MM.1S (cell line): ENCODE data around the gene SPEM3.

Source experiments
- DNase-seq: peaks from one replicate; pipeline ENCODE4 v3.0.0-alpha.2; 2015
- H2AFZ ChIP-seq: fragments of 300-600 bp; sonication (generic); 2 replicates; pipeline ENCODE4 v1.6.0; 2016; ENCODE audit warnings: antibody characterized with exemption, low read length
- H3F3A ChIP-seq: fragments of 300-600 bp; sonication (generic); 2 replicates; pipeline ENCODE4 v1.6.1; 2016; ENCODE audit warnings: mild to moderate bottlenecking, antibody characterized with exemption, low read length, moderate library complexity, mixed read lengths; ENCODE audit not compliant: insufficient read depth
- H3K27ac ChIP-seq: fragments of 300-600 bp; sonication (generic); 2 replicates; pipeline ENCODE4 v1.5.1; 2016; ENCODE audit warnings: mild to moderate bottlenecking, low read length
- H3K27me3 ChIP-seq: fragments of 300-600 bp; sonication (generic); replicated peaks from 2 replicates; pipeline ENCODE4 v1.6.0; 2016; ENCODE audit warnings: low read length; ENCODE audit not compliant: insufficient read depth
- H3K36me3 ChIP-seq: fragments of 300-600 bp; sonication (generic); replicated peaks from 2 replicates; pipeline ENCODE4 v1.6.1; 2016; ENCODE audit warnings: mild to moderate bottlenecking, low read length, mixed read lengths; ENCODE audit not compliant: insufficient read depth
- H3K4me1 ChIP-seq: fragments of 300-600 bp; sonication (generic); 2 replicates; pipeline ENCODE4 v1.6.1; 2016; ENCODE audit warnings: low read length, mixed read lengths
- H3K4me2 ChIP-seq: fragments of 300-600 bp; sonication (generic); 2 replicates; pipeline ENCODE4 v1.6.0; 2016; ENCODE audit warnings: low read depth, low read length
- H3K4me3 ChIP-seq: fragments of 300-600 bp; sonication (generic); 2 replicates; pipeline ENCODE4 v1.5.1; 2016; ENCODE audit warnings: low read length, mixed read lengths
- H3K79me2 ChIP-seq: fragments of 300-600 bp; sonication (generic); 2 replicates; pipeline ENCODE4 v1.6.1; 2016; ENCODE audit warnings: mixed run types, low read length, mixed read lengths
- H3K9ac ChIP-seq: fragments of 300-600 bp; sonication (generic); 2 replicates; pipeline ENCODE4 v1.6.1; 2016; ENCODE audit warnings: low read length, mixed read lengths
- H3K9me2 ChIP-seq: fragments of 300-600 bp; sonication (generic); replicated peaks from 2 replicates; pipeline ENCODE4 v1.6.1; 2016; ENCODE audit warnings: mild to moderate bottlenecking, low read length, mixed read lengths; ENCODE audit not compliant: insufficient read depth
- H3K9me3 ChIP-seq: fragments of 300-600 bp; sonication (generic); replicated peaks from 2 replicates; pipeline ENCODE4 v1.6.1; 2016; ENCODE audit warnings: mild to moderate bottlenecking, low read length, mixed read lengths; ENCODE audit not compliant: insufficient read depth
- H4K20me1 ChIP-seq: fragments of 300-600 bp; sonication (generic); 2 replicates; pipeline ENCODE4 v1.6.1; 2016; ENCODE audit warnings: mild to moderate bottlenecking, low read length, moderate library complexity, mixed read lengths; ENCODE audit not compliant: insufficient read depth
- CTCF ChIP-seq: fragments of 300-600 bp; sonication (generic); IDR thresholded peaks from 2 replicates; pipeline ENCODE4 v1.5.1; 2016; ENCODE audit warnings: antibody characterized with exemption, low read length, mixed read lengths
- EZH2 ChIP-seq: fragments of 300-600 bp; sonication (generic); optimal IDR thresholded peaks from 2 replicates; pipeline ENCODE3; 2017; ENCODE audit warnings: low read depth, mild to moderate bottlenecking, antibody characterized with exemption, low read length, mixed read lengths
- EZH2phosphoT487 ChIP-seq: fragments of 300-600 bp; sonication (generic); IDR thresholded peaks from 2 replicates; pipeline ENCODE4 v1.6.1; 2018; ENCODE audit warnings: antibody characterized with exemption, low read length

SPEM3 gene

GRCh38 chr17:7418472-7419152, 10.0 kb upstream of the SPEM3 start:
- DNase-seq: no peak
- Histone ChIP-seq H3K79me2 (no peaks in the 10 kb centered on the region), H3K9ac (no peak overlapping the region), H3K9me2 (no peaks in the 10 kb centered on the region), H3K36me3 (no peaks in the 10 kb centered on the region), H3K4me1 (no peaks in the 10 kb centered on the region), H3K9me3 (no peaks in the 10 kb centered on the region), H3F3A (no peaks in the 10 kb centered on the region), H2AFZ (no peak overlapping the region), H3K27ac (no peak overlapping the region), H3K4me3 (no peak overlapping the region), H4K20me1 (no peaks in the 10 kb centered on the region), H3K4me2 (no peak overlapping the region), H3K27me3 (peaks cover 67% of the 10 kb centered on the region)
- no peak for TF ChIP-seq EZH2phosphoT487
- no peak for TF ChIP-seq CTCF
- no peak for TF ChIP-seq EZH2

DNA sequence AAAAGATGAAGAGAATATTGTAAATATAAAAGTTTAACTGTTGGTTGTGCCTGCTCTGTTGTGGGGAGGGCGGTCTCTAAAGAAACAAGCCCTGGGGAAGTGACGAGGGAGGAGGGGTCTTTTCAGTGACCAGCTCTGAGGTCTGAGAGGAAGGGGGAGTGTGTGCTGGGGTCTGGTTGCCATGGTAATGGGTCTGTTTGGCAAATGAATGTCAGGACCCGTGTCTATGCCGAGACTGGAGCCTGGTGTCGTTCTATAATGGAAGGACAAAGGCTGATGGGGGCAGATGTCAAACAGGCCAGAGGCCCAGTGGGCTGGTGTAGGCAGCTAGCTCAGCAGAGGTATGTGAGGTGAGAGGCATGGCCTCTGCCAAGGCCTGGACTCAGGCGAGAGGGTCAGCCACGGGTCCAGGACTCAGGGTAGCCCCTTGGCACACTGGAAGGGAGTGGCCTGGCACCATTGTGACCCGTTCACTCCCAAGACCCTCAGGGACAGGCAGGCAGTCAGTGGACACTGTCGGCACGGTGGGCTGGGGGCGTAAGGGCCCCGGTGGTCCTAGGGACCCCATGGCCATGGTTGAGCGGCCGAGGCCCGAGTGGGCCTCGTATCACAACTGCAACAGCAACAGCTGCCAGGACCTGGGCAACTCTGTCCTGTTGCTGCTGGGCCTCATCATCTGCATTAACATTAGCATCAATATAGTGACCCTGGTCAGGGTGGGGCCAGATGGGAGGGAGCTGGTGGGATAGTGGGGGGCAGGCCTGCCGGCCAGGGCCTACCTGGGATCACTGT, 8.6 kb upstream of the SPEM3 start, which contains the start of gene SPEM1:
Gene SPEM1 (plus strand): TSS at position 506 of the 792 bp plus-strand sequence. CDS start 61 bp downstream, at position 567.
- no peak within 1 kb of the TSS for H3K4me3 ChIP-seq
- H3K4me2 ChIP-seq: no peak within 1 kb of the TSS
- H3K79me2 ChIP-seq: no peaks in the 10 kb centered on the region
- H3K9me2 ChIP-seq: no peaks in the 10 kb centered on the region
- H3K36me3 ChIP-seq: no peaks in the 10 kb centered on the region
- no peaks in the 10 kb centered on the region for H4K20me1 ChIP-seq
- H3K27ac ChIP-seq: no peak within 1 kb of the TSS
- H3K9ac ChIP-seq: no peak within 1 kb of the TSS
- no peak for TF ChIP-seq EZH2phosphoT487
- TF ChIP-seq CTCF: no peak
- no peak for TF ChIP-seq EZH2
- DNase-seq: no peak
- H3K27me3 ChIP-seq: peaks cover 67% of the 10 kb centered on the region
- no peak within 1 kb of the TSS for H2AFZ ChIP-seq
- H3K9me3 ChIP-seq: no peaks in the 10 kb centered on the region
- H3F3A ChIP-seq: no peaks in the 10 kb centered on the region
- H3K4me1 ChIP-seq: no peaks in the 10 kb centered on the region

- Histone ChIP-seq H3K9ac (no peak overlapping the region), H3K36me3 (no peaks in the 10 kb centered on the region), H2AFZ (no peak overlapping the region), H3K4me1 (no peaks in the 10 kb centered on the region), H3K9me3 (no peaks in the 10 kb centered on the region), H3F3A (no peaks in the 10 kb centered on the region), H3K27ac (no peak overlapping the region), H3K4me3 (no peak overlapping the region), H3K9me2 (no peaks in the 10 kb centered on the region), H3K4me2 (no peak overlapping the region), H3K79me2 (no peaks in the 10 kb centered on the region), H4K20me1 (no peaks in the 10 kb centered on the region), H3K27me3 (peaks cover 66% of the 10 kb centered on the region)
- no peak for DNase-seq
- TF ChIP-seq CTCF (no peak), EZH2phosphoT487 (no peak), EZH2 (no peak)
Observed at GRCh38 chr17:7421186-7421585, 7.5 kb upstream of the SPEM3 start.
